GM10847 (cell line): ENCODE measurements around the gene CABYR.

ENCODE experiments used
- POLR2A ChIP-seq: IDR thresholded peaks from 2 replicates; pipeline ENCODE4 v1.6.1; 2011; ENCODE audit not compliant: insufficient read length; ENCODE audit errors: extremely low read depth

CABYR gene

DNA sequence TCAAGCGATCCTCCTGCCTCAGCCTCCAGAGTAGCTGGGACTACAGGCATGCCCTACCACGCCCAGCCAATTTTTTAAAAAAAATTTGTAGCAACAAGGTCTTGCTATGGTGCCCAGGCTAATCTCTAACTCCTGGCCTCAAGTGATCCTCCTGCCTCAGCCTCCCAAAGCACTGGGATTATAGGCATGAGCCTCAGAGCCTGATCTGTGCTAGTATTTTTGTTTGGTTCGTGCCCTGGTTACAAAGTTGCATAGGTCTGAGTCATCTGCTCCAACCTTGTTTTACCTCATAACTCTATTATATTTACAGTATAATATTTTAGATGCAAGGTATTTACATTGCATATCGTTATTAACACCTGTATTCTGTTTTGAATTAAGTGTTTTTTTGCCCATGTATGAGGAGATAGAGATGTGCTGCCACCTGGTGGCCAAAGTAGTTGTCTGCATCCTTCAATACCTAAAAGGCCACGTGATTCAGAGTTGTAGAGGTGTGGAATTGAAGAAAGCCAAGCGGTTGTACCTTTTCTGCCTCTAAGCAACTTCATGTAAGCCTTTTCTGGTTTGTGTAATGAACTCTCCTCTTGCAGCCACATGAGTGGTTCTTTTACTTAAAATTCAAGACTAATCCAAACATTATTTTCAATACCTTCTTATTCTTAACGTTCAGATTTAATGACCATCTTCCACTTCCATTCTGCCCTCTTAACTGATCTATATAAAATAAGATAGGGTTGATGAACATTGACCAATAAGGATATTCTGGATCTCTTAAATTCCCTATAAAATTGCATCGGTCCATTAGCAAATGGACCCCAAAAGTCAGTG lies 19.9 kb upstream of the CABYR start:
- TF ChIP-seq POLR2A, result no peak

DNA sequence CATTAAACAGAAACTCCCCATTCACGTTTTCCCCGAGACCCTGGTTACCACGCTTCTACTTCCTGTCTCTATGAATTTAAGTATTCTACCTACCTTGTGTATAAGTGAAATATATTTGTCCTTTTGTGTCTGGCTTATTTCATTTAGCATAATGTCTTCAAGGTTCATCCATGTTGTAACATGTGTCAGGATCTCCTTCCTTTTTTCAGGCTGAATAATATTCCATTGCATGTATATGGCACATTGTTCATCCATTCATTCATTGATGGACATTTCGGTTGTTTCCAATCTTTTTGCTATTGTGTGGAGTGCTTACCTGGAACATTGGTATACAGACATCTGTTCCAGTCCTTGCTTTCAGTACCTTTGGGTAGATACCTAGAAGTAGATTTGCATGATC lies 18.2 kb upstream of the CABYR start:
- no peak for TF ChIP-seq POLR2A

DNA sequence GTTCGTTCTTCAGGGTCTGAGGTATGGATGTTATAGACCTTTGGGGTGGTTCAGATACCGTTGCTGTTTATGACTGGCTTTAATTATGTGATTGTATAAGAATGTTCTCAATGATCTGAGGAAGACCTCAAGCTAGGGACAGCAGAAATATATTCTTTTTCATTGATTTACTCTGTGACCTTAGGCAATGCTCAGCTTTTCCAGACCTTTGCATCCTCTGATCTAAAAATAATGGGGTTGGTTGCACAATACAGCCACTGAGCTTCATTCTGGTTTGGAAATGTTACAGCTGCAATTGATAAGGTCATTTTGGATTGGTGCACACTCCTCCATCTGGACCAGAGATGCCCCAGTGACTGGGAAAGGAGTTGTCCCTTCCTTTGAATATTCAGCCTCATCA lies 17.2 kb upstream of the CABYR start:
- no peak for TF ChIP-seq POLR2A

DNA sequence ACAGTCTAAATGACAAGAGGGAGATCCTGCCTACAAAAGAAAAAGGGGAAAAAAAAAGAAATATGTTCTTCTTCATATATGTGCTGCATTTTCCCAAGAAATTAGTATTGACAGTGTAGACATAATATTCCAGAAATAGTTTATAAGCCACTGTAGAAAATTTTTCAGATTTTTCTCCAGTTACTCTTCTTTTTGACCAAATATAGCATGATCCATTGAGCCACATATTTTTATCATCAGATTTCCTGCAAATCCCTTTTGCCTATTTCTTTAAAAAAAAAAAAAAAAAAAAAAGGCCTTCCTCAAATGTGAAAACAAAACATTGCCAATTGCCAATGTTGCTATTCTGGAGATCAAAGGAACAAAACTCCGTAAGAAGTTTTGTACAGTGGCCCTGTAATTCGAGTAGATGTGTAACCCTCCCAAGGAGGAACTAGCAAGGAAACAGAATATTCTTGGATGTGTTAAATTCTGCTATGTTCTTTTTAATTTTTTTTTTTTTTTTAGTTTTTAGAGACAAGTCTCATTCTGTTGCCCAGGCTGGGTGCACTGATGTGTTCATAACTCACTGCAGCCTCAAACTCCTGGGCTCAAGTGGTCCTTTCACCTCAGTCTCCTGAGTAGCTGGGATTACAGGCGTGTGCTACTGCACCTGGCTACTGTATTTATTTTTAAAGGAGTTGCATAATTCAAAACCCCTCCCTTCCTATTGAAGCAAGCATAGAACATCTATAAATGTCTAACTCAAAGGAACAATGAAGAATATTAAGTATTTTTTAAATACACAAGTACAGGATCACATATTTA lies 12.5 kb upstream of the CABYR start:
- no peak for TF ChIP-seq POLR2A

DNA sequence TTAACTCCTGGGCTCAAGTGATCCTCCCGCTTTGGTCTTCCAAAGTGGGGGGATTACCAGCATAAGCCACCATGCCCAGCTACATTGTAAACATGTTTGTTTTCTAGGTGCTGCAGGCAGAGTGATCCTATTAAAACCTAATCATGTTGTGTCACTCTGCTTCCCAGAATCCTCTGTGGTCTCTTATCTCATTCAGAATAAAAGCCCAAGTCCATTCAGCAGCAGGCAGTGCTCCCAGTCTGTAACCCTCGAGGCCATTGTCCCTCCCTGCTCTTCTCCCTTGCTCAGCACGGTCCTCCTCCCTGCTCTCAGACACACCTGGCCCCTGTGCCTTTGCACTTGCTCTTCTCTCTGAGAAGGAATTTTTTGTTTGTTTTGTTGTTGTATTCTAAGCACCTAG lies 11.1 kb upstream of the CABYR start:
- TF ChIP-seq POLR2A, result no peak

DNA sequence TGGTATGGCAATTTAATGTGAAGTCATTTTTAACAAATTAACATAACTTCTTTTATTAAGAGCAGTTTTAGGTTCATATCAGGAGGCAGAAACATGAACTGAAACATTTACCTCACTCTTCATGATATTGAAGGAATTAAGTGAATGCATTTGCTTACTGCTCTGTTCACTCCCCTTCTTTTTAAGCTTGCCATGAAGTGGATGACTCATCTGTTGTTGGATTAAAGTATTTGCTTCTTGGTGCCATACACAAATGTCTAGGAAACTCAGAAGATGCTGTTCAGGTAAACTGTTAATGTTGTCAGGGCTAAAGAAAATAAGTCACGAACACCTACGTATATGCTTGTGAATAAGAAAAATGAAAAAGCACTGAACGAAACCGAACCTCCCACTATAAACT lies 10.2 kb upstream of the CABYR start:
- TF ChIP-seq POLR2A, result no peak

DNA sequence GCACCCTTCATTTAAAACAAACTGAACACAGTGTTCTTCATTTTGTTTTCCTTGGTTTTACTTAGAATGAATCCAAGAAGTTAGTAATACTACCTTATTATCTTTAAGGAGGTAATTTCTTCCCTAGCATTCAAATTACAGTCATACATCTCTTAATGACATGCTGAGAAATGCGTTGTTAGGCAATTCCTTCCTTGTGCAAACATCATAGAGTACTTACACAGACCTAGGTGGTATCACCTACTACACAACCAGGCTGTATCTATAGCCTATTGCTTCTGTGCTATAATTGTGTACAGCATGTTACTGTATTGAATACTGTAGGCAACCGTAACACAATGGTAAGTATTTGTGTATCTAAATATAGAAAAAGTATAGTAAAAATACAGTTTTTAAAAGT lies 8.4 kb upstream of the CABYR start:
- TF ChIP-seq POLR2A, result no peak

DNA sequence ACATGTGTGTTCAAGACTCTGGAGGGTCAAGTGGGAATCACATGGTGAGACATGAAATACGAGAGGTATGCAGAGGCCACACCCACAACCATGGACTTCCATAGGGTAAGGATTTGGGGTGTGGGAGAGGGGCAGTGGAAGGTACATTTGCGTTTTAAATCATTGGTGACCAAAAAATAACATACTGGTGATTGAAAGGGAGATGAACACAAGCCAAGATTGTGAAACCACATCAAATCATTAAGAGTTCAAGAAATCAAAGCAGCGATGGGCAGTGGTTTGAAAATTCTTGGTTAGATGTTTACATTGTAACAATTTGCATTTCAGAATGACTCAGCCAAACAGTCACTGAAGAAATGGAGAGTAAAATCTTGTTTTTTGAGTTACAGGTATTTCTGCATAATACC lies 1.9 kb upstream of the CABYR start:
- no peak for TF ChIP-seq POLR2A

DNA sequence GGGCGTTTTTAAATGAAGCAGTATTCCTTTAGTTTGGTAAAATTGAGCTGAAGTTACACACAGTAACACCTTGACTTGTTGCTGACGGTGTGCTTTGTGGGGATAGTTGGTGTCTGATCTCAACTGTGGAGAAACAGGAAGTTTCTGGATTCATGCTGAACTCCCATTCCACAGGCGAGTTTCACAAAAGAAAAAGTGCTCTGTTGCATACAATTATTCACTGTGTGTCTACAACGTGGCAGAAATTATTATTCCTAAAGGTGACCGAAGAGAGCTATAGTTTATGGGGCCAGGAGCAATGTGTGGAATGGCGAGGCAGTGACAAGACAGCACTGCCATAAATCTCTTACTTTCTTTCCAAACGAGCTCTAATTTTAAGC lies 463 bp upstream of the CABYR start:
- TF ChIP-seq POLR2A, result no peak

DNA sequence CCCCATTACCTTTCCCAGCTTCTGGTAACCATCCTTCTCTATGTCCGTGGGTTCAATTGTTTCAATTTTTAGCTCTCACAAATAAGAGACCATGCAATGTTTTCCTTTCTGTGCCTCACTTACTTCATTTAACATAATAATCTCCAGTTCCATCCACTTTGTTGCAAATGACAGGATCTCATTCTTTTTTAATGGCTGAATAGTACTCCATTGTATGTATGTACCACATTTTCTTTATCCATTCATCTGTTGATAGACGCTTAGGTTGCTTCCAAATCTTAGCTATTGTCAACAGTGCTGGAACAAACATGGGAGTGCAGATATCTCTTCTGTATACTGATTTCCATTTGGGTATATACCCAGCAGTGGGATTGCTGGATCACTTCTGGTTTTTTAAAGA lies 1.8 kb downstream of the CABYR start:
- no peak for TF ChIP-seq POLR2A

DNA sequence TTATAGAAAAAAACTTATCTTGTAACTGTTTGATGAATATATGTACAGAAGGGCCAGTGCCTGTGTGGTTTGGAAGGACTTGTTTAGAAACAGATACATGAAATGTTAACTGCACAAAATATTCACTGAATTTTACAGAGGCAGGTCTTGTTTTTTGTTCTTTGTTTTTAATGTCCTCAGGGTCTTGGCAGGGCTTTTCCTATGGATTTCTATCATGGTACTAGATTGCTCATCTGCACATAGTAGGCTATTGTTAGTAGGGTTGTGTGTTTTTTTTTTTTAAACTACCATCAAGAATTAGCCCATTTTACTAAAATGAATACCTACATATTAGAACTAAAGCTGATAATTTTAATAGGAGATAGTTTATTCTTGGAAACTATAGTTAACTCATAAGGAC lies 3.5 kb downstream of the CABYR start:
- no peak for TF ChIP-seq POLR2A

DNA sequence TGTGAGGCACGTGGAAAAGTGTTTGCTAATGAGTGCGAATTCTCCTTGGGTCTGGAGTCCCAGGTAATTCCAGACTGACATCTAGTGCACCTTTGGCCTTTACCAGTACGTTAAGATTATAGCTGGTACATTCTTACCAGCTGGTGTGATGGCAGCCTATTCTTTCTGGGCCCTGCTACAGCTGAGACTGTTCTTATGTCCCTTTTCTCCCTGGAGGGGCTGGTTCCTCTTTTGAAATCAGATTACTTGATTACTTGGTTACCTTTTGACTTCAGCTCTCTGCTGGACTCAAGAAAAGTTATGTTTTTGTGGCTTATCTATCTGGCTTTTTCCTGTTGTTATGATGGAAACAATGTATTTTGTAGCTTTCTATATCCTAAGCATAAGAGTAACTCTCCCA lies 14.5 kb downstream of the CABYR start:
- TF ChIP-seq POLR2A, result no peak

DNA sequence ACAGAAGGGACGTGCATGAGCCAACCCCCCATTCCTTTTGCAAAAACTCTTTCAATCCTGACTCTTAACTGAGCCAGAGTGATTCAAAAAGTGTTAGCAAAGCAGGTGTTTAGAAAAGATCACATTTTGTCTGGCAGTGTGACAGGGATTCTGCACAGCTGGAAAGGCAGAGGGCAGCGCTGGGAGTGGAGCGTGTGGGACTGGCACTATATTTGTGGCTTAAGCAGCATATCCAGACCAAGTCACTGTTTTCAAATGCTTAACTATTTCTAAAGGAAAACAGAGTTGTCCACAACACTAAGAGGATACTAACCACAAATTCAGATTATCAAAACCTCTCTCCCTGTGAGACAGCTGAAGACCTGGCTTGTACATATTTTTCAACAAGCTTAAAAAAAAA lies 19.0 kb downstream of the CABYR start:
- TF ChIP-seq POLR2A, result no peak

DNA sequence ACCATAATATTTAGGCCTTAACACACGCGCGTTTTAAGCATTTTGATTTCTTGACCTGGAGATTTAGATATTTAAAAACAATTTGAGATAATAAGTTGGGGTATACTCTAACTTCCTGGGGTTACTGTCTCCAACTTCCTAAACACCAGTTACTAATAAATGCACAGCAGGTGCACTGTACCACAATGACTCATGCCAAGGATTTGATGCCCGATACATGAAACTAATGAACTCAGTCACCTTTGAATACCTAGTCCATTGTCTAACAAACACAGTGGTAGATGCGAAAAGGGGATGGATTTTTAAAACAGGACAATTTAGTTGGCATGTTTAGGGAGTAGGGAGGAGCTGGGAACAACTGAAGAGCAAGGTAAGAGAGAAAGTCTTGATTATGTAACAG lies 21.2 kb downstream of the CABYR start:
- no peak for TF ChIP-seq POLR2A

DNA sequence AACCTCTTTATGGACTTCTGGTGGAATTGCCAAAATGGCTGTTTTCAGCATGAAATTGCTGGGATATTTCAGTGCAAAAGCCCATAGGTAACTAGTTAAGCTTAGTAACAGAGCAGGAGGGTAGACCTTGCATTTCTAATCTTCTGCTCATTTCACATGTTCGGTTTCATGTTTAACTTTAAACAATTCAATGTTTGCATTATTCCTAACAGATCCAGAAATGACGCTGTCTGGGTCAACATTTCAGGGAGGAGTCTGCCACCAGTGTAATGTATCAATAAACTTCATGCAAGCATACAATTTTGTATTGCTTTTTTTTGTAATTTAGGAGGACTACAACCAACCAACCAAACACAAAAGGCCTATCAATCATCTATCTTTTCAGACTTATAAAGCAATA lies 22.4 kb downstream of the CABYR start:
- TF ChIP-seq POLR2A, result no peak

DNA sequence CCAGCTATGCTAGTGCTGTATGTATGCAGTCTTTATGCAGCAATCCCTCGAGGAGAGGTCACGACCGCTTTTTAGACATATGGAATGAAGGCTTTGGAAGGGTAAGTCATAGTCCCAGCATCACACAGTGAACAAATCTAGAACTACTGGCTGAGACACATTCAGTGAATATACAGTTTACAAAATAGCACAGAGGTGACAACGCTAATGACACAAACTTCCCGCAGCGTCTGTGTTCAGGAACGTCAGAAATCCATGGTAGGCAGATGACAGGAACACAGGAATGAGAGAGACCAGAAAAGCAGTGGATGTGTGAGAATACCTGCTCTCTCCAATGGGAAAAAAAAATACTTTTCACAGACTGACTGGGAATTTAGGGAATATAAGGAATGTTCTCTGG lies 29.6 kb downstream of the CABYR start:
- TF ChIP-seq POLR2A, result no peak

DNA sequence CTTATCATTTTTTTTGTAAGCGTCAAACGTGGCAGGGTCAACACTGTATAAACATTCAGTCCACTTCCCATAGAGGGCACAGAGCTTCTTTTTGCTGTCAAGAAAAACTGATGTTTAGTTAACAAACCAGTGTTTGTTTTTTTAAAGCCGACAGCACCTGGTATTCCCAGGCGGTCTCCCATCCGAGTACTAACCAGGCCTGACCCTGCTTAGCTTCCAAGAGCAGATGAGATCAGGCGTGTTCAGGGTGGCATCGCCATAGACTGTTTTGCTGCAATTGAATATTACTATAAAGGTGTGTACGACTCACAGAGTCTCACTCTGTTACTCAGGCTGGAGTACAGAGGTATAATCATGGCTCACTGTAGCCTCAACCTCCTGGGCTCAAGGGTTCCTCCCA lies 31.5 kb downstream of the CABYR start:
- no peak for TF ChIP-seq POLR2A

DNA sequence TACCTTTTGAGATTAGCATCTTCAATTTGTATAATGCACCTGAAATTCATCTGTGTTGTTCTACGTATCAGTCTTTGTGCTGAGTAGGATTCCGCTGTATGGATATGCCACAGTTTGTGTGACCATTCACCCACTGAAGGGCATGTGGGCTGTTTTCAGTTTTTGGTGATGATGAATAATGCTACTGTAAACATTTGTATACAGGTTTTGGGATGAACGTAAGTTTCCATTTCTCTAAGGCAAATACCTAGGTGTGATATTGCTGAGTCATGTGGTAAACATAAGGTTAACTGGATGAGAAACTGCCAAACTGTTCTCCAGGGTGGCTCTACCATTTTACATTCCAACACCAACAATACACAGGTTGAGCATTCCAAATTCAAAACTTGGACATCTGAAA lies 35.1 kb downstream of the CABYR start:
- no peak for TF ChIP-seq POLR2A
